Fibroblast of pulmonary artery (primary cell): ENCODE data around the gene GALNT12.

Source experiments
- DNase-seq: peaks from one replicate; pipeline ENCODE4 v3.0.0-alpha.2; 2010; ENCODE audit warnings: low read depth
- H3K4me3 ChIP-seq: replicated peaks from 2 replicates; pipeline ENCODE4 v1.5.1; 2011; ENCODE audit warnings: low read depth, mild to moderate bottlenecking, control low read depth, low read length, moderate library complexity
- CTCF ChIP-seq: IDR thresholded peaks from 2 replicates; pipeline ENCODE4 v1.5.1; 2011; ENCODE audit warnings: mild to moderate bottlenecking, control low read depth, low read length, inconsistent platforms; ENCODE audit errors: missing control alignments

Gene GALNT12

GRCh38 chr9:98808875-98809274 lies 1.4 kb downstream of the GALNT12 start:
- no peak for DNase-seq
- H3K4me3 ChIP-seq: no peak overlapping the region
- no peak for TF ChIP-seq CTCF

GRCh38 chr9:98809311-98810101 lies 2.0 kb downstream of the GALNT12 start:
- DNase-seq: no peak
- no peak for TF ChIP-seq CTCF
- no peak overlapping the region for H3K4me3 ChIP-seq

GRCh38 chr9:98810102-98810842 lies 2.8 kb downstream of the GALNT12 start:
- no peak for TF ChIP-seq CTCF
- H3K4me3 ChIP-seq: no peak overlapping the region
- no peak for DNase-seq

- TF ChIP-seq CTCF: no peak
- DNase-seq: peak; percentile 75
- H3K4me3 ChIP-seq: no peak overlapping the region
These were observed 3.7 kb downstream of the GALNT12 start for GRCh38 chr9:98811051-98811650.

- no peak overlapping the region for H3K4me3 ChIP-seq
- no peak for TF ChIP-seq CTCF
- no peak for DNase-seq
These were observed 8.0 kb downstream of the GALNT12 start for GRCh38 chr9:98815391-98815951.

GRCh38 chr9:98818764-98819163 lies 11.3 kb downstream of the GALNT12 start:
- H3K4me3 ChIP-seq: no peak overlapping the region
- no peak for DNase-seq
- no peak for TF ChIP-seq CTCF
